GM23338 (cell line): ENCODE data around the gene PCDH12.

ENCODE experiments used
- CTCF ChIP-seq, 2 experiments: fragments of 200-600 bp in 1 of 2; sonication (generic) in 1 of 2; conservative IDR thresholded peaks; 2 replicates each; pipeline versions ENCODE4 v1.5.1 to v1.6.1; 2016 to 2017; ENCODE audit warnings: antibody characterized with exemption in 2 of 2, low read depth in 2 of 2, mild to moderate bottlenecking in 2 of 2, moderate library complexity in 1 of 2
- ETS1 ChIP-seq: IDR thresholded peaks from 2 replicates; pipeline ENCODE4 v1.6.1; 2016; ENCODE audit warnings: antibody characterized with exemption
- EZH2 ChIP-seq: fragments of 200-600 bp; sonication (generic); IDR thresholded peaks from one replicate; pipeline ENCODE4 v1.8.0; 2017; ENCODE audit warnings: antibody characterized with exemption, mild to moderate bottlenecking, low read depth; ENCODE audit not compliant: unreplicated experiment
- JUNB ChIP-seq: IDR thresholded peaks from one replicate; pipeline ENCODE4 v1.6.1; 2016; ENCODE audit warnings: antibody characterized with exemption; ENCODE audit not compliant: unreplicated experiment
- POLR2AphosphoS5 ChIP-seq: IDR thresholded peaks from 2 replicates; pipeline ENCODE4 v1.6.1; 2016; ENCODE audit warnings: antibody characterized with exemption, low read depth
- STAT1 ChIP-seq: IDR thresholded peaks from one replicate; pipeline ENCODE4 v1.6.1; 2016; ENCODE audit warnings: antibody characterized with exemption; ENCODE audit not compliant: unreplicated experiment

- no peak for TF ChIP-seq EZH2
- TF ChIP-seq ETS1 = no peak
- no peak for TF ChIP-seq POLR2AphosphoS5
- no peak; a peak in 1 of 4 replicates for TF ChIP-seq CTCF (conservative IDR thresholded peaks at IDR 0.05; ENCODE audit: low read depth in 2 of 2)
- TF ChIP-seq STAT1 = no peak
- TF ChIP-seq JUNB = no peak
Measured at GRCh38 chr5:141915881-141916336, 42.1 kb downstream of the PCDH12 start.
